Measurements from ENCODE around the gene PARVG.

GRCh38 chr22:44164031-44164430, 16.7 kb upstream of the PARVG start:
- TF ChIP-seq EZH2phosphoT487 (IDR thresholded peaks at IDR 0.05; ENCODE audit: low read length) (no peak), CTCF (IDR thresholded peaks at IDR 0.05; ENCODE audit: low read length) (no peak)
